ENCODE data around the gene RNF144B. TPM values are rescaled to one million over a fixed set of nuclear protein-coding genes. Genes with fewer than 3 reads are reported as not detected.
"Not testable (repeated sequence)": the region's sequence is repeated elsewhere in the genome, so short reads cannot be mapped to it uniquely, and the experiment has no call there.

Gene RNF144B
- total and polyA plus RNA-seq, 2 donors = 5.6 to 13.2 TPM

DNA sequence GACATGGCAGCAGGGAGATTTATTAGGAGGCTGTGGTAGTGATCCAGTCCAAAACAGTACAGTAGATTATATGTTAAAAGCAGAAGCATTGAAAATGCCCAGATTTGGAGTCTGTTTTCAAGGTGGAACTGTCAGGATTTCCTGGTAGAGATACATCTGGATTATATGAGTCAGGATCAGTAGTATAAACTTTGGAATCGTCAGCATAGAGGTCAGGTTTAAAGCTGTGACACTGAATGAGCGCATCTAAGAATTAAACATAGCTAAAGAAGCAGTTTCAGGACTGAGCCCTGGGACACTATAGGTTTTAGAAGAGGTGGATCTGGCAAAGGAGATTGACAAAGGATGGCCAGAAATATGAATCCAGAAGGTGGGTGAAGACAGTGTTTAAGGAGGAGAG is 60.4 kb downstream of the RNF144B start:
- DNase-seq (ENCODE audit: extremely low spot score) = no peak
- no peaks in the 10 kb centered on the region for H3K4me1 ChIP-seq (ENCODE audit: insufficient read depth)
- H3K36me3 ChIP-seq (ENCODE audit: insufficient read depth) = no peaks in the 10 kb centered on the region
- H3K4me3 ChIP-seq (ENCODE audit: low read depth, low read length) = no peak overlapping the region
- no peak overlapping the region for H3K27ac ChIP-seq (ENCODE audit: low read depth)
- WGBS = 58% methylated on average over 2 of the region's 2 CpGs

DNA sequence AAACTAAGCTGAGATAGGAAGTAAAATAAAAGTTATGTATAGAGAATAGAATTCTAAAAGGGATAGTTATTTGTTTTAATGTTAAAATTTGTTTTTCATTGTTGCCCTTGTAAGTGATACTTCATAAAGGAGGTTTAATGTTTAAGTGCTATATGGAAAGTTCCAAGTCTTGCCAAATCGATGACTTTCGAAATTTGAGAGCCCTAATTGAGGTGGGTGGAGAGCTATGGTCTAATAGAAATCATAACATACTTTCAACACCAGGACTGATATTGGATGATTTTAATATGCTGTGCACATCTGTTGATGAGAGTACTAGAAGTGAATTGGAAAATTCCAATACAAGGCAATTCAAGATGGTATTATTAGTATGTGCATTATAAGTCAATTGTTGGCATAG is 64.6 kb downstream of the RNF144B start:
- 88% methylated on average over 2 of the region's 2 CpGs for WGBS
- H3K36me3 ChIP-seq (ENCODE audit: insufficient read depth) = no peaks in the 10 kb centered on the region

DNA sequence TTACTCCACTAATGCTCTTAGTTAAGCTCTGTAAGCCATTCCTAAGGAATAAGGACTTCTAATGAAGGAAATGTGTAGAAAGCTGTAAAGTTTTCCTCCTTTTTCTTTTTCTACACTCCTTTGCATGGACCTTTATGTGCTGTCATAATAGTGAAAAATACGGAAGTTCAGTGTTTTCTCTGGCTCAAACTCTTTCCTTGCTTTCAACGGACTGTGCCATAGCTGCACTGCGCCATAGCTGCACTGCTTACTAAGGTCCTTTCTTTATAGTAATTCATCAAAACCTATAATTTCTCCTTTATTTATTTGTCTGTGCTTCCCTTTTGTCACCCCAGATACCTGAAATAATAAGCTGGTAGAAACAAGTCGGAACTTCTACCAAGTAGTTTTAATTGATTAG is 67.3 kb downstream of the RNF144B start:
- 91% methylated on average over 4 of the region's 4 CpGs for WGBS

More for the DNA sequence above, 64.6 kb downstream of the RNF144B start:
- no peak for DNase-seq (ENCODE audit: extremely low spot score)
- H3K4me3 ChIP-seq (ENCODE audit: low read depth, low read length) = no peak overlapping the region
- no peaks in the 10 kb centered on the region for H3K4me1 ChIP-seq (ENCODE audit: insufficient read depth)
- no peak overlapping the region for H3K27ac ChIP-seq (ENCODE audit: low read depth)

DNA sequence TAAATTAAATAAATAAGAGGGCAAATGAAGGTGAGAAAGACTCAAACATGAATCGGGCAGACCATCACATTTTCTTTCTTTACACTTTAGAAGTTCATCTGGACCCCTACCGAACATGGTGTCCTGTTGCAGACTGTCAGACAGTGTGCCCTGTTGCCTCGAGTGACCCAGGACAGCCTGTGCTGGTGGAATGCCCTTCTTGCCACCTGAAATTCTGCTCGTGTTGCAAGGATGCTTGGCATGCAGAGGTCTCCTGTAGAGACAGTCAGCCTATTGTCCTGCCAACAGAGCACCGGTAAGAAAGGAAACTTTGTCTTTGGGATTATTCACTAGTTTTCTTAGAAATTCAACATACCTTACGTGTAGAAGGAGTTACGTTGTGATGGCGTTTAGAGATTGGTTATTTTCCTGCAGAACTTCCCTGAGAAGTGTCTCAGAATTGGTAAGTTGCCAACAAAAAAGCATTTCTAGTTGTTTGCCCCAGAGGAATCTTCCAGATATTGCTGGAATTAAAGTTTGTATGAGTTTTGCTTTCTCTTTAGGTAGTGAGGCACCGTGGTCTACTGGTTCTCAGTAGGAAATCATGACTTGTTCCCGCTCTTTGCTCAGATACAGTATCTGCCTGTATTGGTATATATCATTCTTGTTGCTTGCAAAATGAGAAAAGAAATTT is 70.1 kb downstream of the RNF144B start:
- DNase-seq (ENCODE audit: extremely low spot score) = no peak
- H3K27ac ChIP-seq (ENCODE audit: low read depth) = no peak overlapping the region
- 66% methylated on average over 10 of the region's 10 CpGs for WGBS
- no peak overlapping the region for H3K4me3 ChIP-seq (ENCODE audit: low read depth, low read length)
- H3K36me3 ChIP-seq (ENCODE audit: insufficient read depth) = peaks cover 2% of the 10 kb centered on the region
- no peaks in the 10 kb centered on the region for H3K4me1 ChIP-seq (ENCODE audit: insufficient read depth)

More for the DNA sequence above, 67.3 kb downstream of the RNF144B start:
- Histone ChIP-seq H3K4me1 (ENCODE audit: insufficient read depth) (no peaks in the 10 kb centered on the region), H3K36me3 (ENCODE audit: insufficient read depth) (no peaks in the 10 kb centered on the region), H3K4me3 (ENCODE audit: low read depth, low read length) (no peak overlapping the region), H3K27ac (ENCODE audit: low read depth) (no peak overlapping the region)
- no peak for DNase-seq (ENCODE audit: extremely low spot score)

DNA sequence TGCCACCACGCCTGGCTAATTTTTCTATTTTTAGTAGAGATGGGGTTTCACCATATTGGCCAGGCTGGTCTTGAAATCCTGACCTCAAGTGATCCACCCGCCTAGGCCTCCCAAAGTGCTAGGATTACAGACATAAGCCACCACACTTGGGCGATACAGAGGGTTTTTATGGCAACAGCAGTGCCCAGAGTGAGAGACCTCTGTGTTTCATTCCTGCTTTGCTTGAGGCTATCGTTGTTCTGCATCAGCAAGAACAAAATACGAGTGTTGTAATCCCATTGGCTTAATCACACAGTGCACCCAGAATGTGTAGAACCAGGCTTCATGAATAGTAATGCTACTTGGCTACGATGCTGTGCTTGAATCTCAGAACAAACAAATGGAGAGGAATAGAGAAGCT is 70.9 kb downstream of the RNF144B start:
- H3K4me1 ChIP-seq (ENCODE audit: insufficient read depth); H3K36me3 ChIP-seq (ENCODE audit: insufficient read depth); H3K4me3 ChIP-seq (ENCODE audit: low read depth, low read length); H3K27ac ChIP-seq (ENCODE audit: low read depth); DNase-seq (ENCODE audit: extremely low spot score): not testable (repeated sequence)
- 81% methylated on average over 6 of the region's 6 CpGs for WGBS

DNA sequence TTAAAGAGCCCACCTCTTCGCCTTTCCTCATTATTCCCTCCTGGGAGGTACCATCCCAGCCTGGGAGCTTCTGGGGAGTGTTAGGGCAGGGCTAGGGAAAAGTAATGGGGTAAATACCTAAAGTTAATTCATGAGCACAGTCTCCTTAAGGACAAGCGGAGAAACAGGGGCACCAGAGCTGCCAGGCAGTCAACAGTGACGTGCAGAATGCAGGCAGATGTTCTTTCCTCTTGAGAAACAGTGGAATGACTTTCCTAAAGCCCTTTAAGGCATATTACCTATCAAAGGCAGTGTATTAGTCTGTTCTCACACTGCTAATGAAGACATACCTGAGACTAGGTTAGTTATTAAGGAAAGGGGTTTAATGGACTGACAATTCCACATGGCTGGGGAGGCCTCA is 76.3 kb downstream of the RNF144B start:
- Histone ChIP-seq H3K4me3 (ENCODE audit: low read depth, low read length) (no peak overlapping the region), H3K36me3 (ENCODE audit: insufficient read depth) (peaks cover 2% of the 10 kb centered on the region), H3K27ac (ENCODE audit: low read depth) (no peak overlapping the region), H3K4me1 (ENCODE audit: insufficient read depth) (no peaks in the 10 kb centered on the region)
- 82% methylated on average over 3 of the region's 3 CpGs for WGBS
- DNase-seq (ENCODE audit: extremely low spot score) = no peak

DNA sequence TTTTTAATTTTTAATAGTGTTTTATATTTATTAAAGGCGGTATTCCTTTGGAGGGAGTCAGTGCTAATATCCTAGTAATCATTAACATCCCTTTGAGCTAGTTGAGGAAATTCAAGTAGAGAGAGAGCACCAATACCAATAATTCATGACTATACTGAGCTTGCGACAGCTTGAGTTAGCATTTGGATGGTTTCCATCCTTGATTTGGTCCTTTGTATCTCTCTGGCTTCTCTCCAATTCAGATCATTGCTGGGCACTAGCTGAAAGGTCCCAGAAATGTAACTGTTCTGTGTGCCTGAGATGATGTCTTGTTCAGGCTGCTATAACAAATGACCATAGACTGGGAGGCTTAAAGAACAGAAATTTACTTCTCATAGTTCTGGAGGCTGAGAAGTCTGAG is 77.0 kb downstream of the RNF144B start:
- DNase-seq (ENCODE audit: extremely low spot score) = no peak
- no peak overlapping the region for H3K4me3 ChIP-seq (ENCODE audit: low read depth, low read length)
- no peaks in the 10 kb centered on the region for H3K4me1 ChIP-seq (ENCODE audit: insufficient read depth)
- H3K27ac ChIP-seq (ENCODE audit: low read depth) = no peak overlapping the region
- H3K36me3 ChIP-seq (ENCODE audit: insufficient read depth) = peaks cover 2% of the 10 kb centered on the region
- WGBS = 82% methylated on average over 2 of the region's 2 CpGs

DNA sequence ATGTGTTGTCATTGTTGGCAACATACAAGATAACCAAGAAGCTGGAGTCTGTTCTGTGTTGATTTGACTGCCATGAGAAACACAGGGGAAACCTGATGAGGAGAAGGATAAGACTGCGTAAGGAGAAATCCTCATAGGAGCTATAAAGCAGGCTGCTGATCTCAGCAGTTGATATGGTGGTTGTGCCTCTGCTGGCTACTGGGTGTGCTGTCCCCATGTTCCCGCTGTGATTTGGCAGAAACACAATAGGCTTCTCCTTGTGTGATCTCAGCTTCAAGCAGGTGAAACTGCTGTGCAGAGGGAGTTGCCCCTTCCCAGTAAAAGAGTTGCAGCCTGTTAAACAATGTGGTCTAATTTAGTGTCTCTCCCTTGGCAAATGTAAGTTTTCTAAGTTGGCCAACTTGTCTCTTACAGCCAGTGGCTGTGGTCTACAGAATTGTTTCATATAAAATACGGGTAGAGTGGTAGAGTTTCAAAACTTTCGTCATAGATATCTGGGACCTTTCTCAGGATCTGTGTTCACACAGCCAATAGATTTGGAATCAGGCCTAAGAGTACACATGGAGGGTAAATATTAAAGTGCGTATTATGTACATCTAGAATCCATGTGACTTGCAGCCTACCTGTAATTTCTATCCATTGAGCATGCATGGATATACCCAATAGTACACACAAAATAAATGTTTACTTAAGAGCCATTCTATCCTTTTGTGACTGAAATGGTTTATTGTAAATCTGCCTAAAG is 78.4 kb downstream of the RNF144B start:
- DNase-seq (ENCODE audit: extremely low spot score) = no peak
- no peaks in the 10 kb centered on the region for H3K4me1 ChIP-seq (ENCODE audit: insufficient read depth)
- H3K4me3 ChIP-seq (ENCODE audit: low read depth, low read length) = no peak overlapping the region
- WGBS = 84% methylated on average over 5 of the region's 5 CpGs
- H3K36me3 ChIP-seq (ENCODE audit: insufficient read depth) = peaks cover 4% of the 10 kb centered on the region
- no peak overlapping the region for H3K27ac ChIP-seq (ENCODE audit: low read depth)

DNA sequence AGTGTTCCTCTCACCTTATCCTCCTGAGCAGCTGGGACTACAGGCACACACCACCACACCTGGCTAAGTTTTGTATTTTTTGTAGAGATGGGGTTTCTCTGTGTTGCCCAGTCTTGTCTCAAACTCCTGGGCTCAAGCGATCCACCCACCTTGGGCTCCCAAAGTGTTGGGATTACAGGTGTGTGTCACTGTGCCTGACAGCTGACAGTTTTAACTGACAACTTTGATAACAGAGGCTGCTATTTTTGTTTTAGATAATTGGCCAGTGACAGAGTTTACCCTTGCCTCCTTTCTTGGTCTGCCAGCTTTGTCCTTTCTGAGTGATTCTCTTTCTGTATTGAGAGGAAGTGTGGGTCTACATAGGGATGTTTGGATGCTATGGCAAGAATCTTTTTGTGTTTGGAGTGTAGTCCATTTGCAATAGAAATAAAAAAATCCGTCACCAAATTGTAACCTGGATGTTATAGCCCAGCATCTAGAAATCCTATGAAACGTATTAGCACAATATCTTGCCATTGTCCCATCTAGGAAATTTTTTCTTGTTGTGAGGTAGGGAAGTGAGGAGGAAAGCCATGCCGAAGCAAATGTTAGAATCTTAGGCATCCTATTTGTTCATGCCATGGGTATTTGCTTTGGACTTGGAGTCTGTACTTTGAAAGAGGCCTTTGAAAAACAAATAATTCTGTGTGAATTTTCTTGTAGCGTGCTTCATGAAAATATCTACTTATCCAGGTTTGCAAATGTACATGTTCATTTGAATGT is 80.8 kb downstream of the RNF144B start:
- WGBS = 73% methylated on average over 5 of the region's 5 CpGs

DNA sequence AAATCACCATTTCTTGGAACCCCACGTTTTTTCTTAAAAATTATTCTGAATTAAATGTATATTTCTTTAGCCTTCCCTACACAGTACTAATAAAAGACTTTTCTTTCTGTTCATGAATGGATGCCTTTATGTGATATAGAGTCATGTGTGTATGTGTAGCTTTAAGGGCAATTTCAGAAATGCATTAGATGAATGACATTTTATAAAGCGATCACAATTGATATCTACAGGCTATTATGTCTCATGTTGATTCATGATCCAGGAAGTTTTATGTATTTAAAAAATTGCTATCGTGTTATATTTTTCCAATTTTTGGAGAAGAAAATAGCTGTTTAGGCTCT is 81.3 kb downstream of the RNF144B start:
- Histone ChIP-seq H3K4me3 (ENCODE audit: low read depth, low read length) (no peak overlapping the region), H3K36me3 (ENCODE audit: insufficient read depth) (peaks cover 2% of the 10 kb centered on the region), H3K27ac (ENCODE audit: low read depth) (no peak overlapping the region), H3K4me1 (ENCODE audit: insufficient read depth) (no peaks in the 10 kb centered on the region)
- no peak for DNase-seq (ENCODE audit: extremely low spot score)
- 79% methylated on average over 3 of the region's 3 CpGs for WGBS

More for the DNA sequence above, 80.8 kb downstream of the RNF144B start:
- no peak for DNase-seq (ENCODE audit: extremely low spot score)
- Histone ChIP-seq H3K4me1 (ENCODE audit: insufficient read depth) (no peaks in the 10 kb centered on the region), H3K36me3 (ENCODE audit: insufficient read depth) (peaks cover 2% of the 10 kb centered on the region), H3K27ac (ENCODE audit: low read depth) (no peak overlapping the region), H3K4me3 (ENCODE audit: low read depth, low read length) (no peak overlapping the region)

DNA sequence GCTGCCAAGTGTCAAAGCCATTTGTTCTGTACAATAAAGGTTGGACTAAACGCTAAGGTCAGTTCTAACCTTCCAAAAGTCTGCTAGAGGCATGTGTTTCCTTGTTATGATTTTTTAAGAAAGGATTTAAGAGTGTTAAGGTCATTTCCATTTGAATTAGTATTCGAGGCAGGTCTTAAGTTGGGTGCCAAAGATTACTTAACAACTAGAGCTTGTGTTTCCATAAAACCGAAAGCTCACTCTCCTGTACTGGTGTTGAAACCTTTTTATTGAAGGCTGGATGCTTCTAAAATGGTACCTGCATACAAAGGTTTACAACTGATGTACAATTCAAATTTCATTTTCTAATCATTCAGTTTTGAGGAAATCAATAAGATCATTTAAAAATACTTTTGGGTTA is 82.4 kb downstream of the RNF144B start:
- no peak for DNase-seq (ENCODE audit: extremely low spot score)
- 66% methylated on average over 3 of the region's 3 CpGs for WGBS
- Histone ChIP-seq H3K36me3 (ENCODE audit: insufficient read depth) (peaks cover 2% of the 10 kb centered on the region), H3K4me1 (ENCODE audit: insufficient read depth) (no peaks in the 10 kb centered on the region), H3K27ac (ENCODE audit: low read depth) (no peak overlapping the region), H3K4me3 (ENCODE audit: low read depth, low read length) (no peak overlapping the region)

DNA sequence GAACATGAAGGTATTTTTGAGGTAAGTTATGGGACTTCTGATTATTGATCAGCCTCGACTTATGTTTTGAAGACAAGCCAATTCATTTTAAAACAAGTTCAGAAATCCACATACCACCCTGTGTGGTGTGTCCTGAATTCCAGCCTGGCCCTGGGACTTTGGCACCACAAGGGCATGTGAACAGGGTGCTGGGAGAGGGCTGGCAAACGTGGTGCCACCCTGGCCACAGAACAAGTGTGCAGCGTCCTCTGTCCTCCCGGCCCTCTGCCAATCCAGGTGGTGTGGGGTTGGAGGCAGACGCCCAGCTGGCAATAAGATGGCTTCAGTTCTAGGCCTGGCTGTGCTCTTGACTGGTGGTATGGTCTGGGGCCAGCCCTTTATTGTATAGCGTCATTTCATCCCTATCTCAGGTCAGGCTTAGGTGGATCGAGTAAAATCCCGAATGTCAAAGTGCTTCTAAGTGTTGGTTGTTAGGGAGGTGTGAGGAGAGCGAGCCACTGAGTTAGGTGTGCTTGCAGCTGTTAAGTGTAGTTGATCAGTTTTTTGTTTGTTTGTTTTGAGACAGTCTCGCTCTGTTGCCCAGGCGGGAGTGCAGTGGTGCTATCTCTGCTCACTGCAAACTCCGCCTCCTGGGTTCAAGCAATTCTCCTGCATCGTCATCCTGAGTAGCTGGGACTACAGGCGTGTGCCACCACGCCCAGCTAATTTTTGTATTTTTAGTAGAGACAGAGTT is 84.2 kb downstream of the RNF144B start:
- no peaks in the 10 kb centered on the region for H3K4me1 ChIP-seq (ENCODE audit: insufficient read depth)
- DNase-seq (ENCODE audit: extremely low spot score) = no peak
- 76% methylated on average over 15 of the region's 15 CpGs for WGBS

DNA sequence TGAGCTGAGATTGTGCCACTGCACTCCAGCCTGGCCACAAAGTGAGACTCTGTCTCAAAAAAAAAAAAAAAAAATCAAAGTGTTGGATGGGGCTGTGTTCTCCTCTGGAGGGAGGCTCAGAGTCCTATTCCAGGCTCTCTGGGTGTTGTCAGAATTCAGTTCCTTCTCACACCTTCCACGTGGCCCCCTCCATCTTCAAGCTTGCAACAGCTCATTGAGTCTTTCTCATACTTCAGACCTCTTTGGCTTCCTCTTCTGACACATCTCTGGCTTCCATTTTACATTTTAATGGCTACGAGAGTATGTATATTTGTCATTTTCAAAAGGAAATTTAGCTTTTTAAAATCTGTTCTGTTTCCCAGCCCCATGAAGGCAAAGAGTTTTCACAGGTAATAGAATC is 85.8 kb downstream of the RNF144B start:
- DNase-seq (ENCODE audit: extremely low spot score) = no peak
- Histone ChIP-seq H3K4me1 (ENCODE audit: insufficient read depth) (no peaks in the 10 kb centered on the region), H3K4me3 (ENCODE audit: low read depth, low read length) (no peak overlapping the region), H3K27ac (ENCODE audit: low read depth) (no peak overlapping the region), H3K36me3 (ENCODE audit: insufficient read depth) (peaks cover 2% of the 10 kb centered on the region)
- WGBS = 81% methylated on average over 2 of the region's 2 CpGs

More for the DNA sequence above, 84.2 kb downstream of the RNF144B start:
- peaks cover 2% of the 10 kb centered on the region for H3K36me3 ChIP-seq (ENCODE audit: insufficient read depth)
- no peak overlapping the region for H3K27ac ChIP-seq (ENCODE audit: low read depth)
- no peak overlapping the region for H3K4me3 ChIP-seq (ENCODE audit: low read depth, low read length)
